NCI-H446 (cell line): ENCODE data around the gene SHBG.
"Not testable (repeated sequence)": the region's sequence is repeated elsewhere in the genome, so short reads cannot be mapped to it uniquely, and the experiment has no call there.

Experiments
- DNase-seq, 2 experiments: peaks; one replicate each; lab custom pipeline; 2025; lab: John Stamatoyannopoulos, UW

Gene SHBG, protein sequence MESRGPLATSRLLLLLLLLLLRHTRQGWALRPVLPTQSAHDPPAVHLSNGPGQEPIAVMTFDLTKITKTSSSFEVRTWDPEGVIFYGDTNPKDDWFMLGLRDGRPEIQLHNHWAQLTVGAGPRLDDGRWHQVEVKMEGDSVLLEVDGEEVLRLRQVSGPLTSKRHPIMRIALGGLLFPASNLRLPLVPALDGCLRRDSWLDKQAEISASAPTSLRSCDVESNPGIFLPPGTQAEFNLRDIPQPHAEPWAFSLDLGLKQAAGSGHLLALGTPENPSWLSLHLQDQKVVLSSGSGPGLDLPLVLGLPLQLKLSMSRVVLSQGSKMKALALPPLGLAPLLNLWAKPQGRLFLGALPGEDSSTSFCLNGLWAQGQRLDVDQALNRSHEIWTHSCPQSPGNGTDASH

DNA sequence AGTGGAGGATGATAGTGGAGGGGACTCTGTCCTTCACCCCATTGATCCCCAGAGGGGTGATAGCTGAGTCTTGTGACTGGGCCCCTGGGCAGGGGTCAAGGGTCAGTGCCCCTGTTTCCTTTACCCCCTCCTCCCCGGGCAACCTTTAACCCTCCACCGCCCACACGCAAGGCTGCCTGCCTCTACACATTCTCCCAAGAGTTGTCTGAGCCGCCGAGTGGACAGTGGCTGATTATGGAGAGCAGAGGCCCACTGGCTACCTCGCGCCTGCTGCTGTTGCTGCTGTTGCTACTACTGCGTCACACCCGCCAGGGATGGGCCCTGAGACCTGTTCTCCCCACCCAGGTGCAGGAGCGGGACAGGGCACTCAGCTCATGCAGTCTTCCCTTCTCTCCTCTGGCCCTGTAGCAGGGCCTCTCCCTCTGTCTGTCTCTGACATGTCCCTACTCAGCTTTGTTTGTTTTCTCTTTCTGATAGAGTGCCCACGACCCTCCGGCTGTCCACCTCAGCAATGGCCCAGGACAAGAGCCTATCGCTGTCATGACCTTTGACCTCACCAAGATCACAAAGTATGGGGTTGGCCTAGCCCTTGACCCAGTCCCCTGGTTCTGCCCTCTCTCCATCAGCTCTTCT, at the start of gene SHBG:
SHBG (plus strand) TSS at position 197 of the 633 bp plus-strand sequence; CDS start at position 235, 38 bp downstream.
- DNase-seq, result no peak

DNA sequence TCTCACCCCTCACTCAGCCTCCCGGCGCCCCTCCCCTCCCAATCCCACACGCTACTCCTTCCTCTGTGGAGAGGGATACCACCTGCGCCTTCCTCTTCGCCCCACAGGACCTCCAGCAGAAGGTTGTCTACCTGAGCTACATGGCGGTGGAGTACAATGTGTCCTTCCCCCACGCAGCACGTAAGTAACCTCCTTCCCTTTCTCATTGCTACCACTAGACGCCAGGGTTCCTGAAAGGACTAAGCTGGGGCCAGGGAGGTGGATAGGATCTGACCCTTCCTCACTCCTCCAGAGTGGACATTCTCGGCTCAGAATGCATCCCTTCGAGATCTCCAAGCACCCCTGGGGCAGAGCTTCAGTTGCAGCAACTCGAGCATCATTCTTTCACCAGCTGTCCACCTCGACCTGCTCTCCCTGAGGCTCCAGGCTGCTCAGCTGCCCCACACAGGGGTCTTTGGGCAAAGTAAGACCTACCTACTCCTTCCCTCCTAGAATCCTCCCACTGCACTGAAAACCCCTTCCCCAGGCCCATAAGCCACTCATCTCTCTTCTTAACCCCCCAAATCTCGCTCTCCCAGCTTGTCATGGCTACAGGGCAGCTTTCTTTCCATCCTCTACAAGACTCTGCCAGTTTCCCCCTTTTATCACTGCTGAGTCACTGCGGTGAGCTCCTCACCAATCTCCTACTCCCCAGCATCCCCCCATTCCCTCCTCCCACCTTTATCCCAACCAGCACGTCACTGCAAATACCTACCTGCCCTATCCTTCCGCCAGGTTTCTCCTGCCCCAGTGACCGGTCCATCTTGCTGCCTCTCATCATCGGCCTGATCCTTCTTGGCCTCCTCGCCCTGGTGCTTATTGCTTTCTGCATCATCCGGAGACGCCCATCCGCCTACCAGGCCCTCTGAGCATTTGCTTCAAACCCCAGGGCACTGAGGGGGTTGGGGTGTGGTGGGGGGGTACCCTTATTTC, 49.0 kb upstream of the SHBG start:
- no peak for DNase-seq

DNA sequence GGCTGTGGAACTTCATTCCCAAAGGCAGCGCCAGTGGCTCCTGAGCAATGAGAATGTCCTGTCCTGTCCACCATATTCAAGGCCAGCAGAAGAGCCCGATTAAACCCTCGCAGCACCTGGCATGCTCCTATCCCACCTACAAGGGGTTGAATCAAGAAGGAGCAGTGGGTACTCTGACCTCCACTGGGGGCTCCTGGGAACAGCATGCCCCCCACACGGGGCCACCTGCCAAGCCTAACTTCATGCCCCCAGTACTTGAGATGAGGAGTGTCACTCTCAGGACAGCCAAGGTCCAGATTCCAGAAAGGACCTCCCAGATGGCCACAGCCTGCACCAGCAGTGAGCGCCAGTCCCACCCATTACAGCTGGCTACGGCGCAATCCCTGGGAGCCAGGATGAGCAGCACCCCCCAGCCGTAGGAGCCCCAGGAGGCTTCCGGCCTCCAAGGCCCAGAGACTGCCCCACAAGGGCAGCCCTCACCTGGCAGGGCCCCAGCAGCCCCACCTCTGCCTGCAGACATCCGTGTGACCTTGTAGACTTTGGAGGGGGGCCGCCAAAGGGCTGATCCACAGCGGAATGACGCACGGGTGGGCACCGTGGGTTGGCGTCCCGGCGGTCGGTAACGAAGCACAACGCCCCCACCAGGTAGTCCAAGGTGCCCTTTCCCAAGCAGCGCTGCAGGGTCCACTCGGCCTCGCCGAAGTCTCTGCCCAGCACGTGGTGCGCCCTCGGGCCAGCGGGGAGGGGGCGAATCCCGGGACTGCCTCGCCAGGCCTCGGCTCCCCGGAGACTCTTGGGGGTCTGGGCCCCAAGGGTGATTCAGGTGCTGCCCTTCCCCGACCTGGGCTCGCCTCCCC, 47.3 kb upstream of the SHBG start:
- DNase-seq, result peak in 1 of 2 experiments; percentile 61

DNA sequence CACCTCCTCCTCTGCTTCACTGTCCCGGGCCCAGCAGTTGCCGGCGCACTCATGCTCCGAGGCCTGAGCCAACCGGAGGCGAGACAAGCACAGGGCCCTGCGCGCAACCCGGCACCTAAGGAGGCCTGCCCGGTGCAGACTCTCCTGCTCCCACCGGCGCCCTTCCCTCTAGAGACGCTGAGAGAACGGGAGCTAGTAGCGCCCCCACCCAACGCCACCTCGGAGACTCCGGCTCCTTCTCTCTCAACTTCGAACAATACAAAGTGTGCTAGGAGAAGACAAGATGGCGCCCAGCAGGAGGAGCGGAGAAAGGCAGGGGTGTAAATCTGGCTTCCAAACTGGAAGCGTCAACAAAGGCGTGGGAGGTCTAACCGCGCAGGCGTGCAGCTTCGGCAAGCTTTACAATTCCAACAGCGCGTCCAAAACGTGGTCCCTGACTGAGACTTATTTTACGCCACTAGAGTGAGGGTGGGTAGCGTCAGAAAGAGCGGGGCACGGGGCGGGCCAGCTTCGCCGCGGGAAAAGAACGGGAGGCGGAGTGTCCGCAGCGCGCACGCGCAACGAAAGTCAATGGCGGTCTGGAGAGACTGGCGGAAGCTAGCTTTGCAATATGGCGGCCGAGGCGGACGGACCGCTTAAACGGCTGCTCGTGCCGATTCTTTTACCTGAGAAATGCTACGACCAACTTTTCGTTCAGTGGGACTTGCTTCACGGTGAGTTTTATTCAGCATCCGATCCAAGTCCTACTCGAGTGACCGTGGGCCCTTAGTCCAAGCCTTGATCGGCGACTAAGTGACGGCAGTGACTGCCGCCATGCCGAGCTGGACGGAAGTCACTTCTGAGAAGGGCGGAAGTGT, 46.5 kb upstream of the SHBG start, which contains the start of gene MPDU1:
MPDU1 (plus strand) TSS at position 600 of the 857 bp plus-strand sequence; CDS start at position 611, 11 bp downstream.
- peak; percentile 96 to 98 for DNase-seq

DNA sequence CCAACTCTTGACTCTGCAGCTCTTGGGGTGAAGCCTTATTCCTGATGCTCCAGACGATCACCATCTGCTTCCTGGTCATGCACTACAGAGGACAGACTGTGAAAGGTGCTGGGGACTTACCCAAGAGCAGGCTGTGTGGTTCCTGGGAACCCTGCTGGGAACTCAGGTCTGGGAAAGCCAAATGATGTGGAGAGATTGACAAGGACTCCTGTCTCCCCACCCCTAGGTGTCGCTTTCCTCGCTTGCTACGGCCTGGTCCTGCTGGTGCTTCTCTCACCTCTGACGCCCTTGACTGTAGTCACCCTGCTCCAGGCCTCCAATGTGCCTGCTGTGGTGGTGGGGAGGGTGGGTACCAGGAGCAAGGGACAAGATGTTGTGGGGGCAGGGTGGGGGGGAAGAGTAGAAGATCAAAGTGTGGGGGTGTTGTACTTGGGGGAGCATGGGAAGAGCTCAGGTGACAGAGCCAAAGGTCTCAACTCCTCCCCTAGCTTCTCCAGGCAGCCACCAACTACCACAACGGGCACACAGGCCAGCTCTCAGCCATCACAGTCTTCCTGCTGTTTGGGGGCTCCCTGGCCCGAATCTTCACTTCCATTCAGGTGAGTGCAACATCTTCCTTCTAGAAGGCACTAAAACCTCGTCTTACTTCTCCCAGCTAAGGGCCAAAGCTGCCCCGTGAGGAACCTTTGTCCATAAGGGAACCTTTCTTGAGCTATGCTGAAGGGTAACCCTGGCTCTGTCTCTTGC, 43.1 kb upstream of the SHBG start:
- DNase-seq, result no peak

DNA sequence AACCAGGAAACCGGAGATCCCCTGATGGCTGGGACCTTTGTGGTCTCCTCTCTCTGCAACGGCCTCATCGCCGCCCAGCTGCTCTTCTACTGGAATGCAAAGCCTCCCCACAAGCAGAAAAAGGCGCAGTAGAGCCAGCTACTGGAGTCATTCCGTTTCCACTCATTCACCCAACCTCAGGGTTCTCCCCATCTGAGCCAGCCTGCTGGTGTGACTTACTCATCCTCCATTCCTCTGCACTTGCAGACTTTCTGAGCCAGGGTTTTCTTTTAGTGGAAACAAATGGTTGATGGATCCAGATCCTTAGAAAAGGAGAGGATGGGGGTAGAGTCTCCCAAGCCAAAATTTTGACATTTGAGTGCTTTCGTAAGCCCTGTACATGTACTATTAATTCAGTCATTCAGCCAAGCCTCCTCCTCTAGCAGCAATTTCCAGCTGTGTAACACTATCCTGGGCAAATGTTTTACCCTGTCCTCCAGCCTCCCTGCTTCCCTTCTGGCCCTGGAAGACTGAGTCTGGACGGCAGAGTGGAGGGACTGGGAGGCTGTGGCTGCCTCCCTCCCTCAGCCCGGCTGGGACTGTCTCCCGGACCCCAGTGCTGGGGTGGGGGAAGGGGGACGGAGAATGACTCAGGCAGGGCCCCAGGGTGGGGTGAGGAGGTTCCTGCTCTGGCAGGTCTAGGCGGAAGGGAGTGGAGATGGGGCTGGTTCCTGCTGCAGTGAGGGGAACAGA, 42.3 kb upstream of the SHBG start:
- no peak for DNase-seq

DNA sequence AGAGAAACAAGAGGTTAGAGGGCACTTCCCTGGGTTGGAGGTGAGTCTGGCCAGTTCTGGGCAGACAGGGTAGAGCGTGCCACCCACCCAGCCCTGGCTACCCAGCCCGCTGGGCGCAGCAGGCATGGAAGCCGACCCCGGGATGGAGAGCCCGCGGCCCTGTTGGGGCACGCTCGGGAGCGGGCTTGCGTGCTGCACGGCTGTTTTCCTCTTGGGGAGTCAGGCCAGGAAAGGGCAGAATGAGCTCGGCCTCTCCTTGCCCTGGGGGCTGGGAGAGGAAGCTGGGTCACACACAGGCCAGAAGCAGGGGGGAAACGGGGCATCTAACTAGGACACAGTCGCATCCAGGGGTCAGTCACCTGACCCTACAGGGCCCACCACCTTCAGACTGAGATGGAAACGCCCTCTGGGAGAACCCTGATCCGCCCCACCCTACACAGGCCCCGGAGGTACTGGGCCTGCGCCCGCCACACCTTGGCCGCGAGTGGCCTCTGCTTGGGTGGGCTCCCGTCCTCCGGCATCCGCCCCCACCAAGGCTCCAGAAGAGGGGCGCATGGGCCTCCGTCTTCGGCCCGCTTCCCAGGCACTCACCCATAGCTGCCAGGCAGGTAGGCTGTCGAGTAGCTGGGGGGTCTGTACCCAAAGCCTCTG, 41.3 kb upstream of the SHBG start:
- no peak for DNase-seq

DNA sequence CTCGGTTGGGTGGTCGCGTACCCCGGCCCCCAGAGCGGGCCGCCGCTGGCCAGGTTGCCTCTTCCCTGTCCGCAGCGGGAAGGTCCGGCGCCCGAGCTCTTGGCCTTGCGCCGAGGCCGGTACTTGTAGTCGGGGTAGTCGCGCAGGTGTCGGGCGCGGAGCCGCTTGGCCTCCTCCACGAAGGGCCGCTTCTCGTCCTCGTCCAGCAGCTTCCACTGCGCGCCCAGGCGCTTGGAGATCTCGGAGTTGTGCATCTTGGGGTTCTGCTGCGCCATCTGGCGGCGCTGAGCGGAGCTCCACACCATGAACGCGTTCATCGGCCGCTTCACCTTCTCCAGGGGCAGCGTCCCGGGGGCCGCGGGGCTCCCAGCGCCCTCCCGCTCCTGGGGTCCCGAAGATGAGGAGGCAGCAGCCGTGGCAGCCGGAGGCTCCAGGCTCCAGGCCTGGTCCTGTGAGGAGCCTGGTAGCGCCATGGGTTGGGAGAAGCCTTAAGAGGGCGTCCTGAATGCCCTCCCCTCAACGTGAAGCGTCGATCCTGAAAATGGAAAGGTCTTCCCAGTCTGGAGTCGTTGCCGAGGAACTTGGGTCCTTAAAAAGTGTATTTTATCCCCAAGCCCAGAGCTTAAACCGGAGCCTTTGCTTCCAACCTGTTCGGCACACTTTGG, 40.6 kb upstream of the SHBG start:
- DNase-seq, result no peak

DNA sequence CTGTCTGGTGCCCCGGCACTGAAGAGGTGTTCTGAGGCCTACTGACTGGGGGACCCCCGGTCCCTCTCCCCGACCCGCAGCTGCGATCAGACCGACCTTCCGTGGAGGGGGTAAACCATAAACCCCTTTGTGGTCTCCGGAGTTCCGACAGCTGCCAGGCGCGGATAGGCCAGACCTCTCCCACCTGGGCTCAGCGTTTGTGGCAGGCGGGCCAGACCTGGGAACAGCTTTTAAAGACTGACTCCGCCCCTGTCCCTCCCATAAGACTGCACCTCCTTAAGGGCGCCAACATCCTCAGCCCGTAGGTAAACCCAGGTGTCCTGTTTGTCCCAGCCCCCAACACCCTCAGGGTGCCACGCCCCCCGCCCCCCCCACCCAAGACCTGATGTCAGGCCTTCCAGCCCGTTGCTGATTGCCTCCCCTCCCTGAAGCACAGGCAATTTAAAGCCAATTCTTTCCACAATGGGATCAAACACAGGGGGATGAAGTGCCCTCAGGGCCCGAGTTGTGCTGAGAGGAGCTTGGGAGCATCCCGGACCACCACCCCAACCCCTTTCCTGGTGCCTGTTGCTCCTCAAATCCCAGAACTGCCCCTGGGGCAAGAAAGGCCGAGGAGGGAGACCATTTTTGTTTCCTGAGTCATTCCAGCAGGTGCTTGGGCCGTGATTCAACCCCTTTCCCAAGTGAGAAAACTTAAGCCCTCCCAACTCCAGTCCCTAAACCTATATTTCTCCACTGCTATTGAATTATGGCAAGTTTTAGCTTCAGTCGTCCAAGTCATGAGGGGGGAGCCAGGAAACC, 39.8 kb upstream of the SHBG start, which contains the start of gene SOX15:
SOX15 (minus strand) TSS at position 204 of the 801 bp plus-strand sequence. CDS start 418 bp downstream, outside the sequence.
- no peak for DNase-seq

DNA sequence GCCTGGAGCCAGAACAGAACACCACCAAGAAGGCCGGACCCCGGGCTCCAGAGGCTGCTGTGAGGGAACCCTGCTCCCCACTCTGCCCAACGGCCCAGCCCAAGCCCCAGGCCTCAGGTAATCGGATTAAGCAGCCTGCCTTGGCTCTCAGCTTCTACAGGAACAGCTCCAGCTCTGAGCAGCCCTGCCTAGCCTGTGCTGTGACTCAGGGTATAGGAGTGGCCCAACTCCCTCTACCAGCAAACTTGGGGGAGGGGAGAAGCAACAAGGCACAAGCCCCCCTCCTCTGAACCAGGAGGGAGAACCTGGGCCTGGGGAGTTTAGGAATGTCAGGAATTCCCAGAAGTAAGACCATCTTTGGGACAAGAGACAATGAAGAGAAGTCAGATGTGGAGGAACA, 39.2 kb upstream of the SHBG start:
- no peak for DNase-seq

DNA sequence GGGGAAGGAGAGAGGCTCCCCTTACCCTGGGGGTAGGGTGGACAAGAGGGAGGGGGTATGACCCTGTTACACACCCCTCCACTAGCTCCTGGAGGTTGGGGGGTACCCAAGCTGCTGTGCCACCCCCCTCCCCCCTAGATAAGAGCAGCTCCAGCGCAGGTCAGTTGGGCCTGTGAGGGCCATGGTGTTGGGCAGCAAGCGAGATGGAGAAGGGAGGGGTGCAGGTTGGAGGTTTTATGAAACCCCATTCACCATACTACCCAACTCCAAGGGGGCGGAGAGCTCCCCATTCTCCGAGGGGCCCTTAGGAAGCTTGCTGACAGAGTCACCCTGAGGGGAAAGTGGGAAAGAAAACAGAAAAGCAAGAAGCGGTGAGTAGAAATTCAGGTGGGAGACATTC, 38.3 kb upstream of the SHBG start:
- no peak for DNase-seq

DNA sequence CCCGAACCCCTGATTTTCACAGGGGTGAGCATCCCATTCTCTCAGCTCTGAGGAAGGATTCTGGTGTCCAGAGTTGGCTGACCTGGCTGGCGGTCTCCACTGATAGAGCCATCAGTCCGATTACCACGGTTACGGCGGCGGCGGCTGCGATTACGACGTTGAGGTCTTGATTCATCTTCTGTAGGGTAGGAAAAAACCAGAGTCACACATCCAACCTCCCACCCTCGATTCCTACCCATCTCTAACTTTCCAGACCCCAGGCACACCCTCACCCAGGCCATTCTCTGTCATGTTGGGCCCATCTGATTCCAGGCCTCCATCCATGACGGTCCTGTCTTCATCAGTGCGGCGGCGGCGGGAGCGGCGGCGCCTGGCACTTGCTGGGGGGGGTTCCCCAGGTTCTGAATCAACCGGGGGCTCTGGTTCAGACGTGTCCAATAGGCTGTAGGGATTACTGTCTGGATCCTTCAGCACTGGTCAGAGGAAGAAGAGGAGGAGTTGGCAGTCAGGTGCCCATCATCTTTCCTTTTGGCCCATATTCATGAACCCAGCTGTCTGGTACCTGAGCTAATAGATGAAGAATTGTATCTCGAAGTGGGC, 37.4 kb upstream of the SHBG start:
- no peak for DNase-seq

DNA sequence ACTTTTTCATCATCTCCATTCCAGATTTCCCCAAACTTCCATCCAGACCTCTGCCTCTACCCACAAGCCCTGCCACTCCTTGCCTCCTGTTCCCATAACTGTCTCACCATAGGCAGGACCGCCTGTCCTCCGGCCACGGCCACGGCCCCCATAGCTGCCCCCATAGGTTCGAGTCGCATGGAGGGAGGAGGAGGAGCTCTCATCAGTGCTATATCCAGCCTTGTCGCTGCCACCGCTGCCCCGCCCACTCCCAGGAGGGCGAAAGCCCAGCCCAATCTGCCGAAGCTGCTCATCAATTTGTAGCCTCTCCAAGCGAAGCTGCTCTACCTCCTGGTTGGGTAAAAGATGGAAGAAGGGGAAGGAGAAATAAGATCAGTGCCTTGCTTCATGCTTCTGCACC, 36.6 kb upstream of the SHBG start:
- no peak for DNase-seq

DNA sequence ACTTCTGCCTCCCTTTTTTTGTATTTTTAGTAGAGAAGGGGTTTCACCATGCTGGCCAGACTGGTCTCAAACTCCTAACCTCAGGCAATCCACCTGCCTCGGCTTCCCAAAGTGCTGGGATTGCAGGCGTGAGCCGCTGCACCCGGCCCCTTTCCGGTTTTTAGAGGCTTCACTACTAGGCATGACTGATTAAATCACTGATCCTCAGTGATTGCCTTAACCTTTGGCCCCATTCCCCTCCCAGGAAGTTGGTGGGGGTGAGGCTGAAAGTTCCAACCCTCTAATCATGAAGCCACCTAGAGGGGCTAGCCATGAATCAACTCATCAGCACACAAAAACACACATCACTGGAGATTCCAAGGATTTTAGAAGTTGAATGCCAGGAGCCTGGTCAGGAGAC, 32.4 kb upstream of the SHBG start:
- DNase-seq, result not testable (repeated sequence)

DNA sequence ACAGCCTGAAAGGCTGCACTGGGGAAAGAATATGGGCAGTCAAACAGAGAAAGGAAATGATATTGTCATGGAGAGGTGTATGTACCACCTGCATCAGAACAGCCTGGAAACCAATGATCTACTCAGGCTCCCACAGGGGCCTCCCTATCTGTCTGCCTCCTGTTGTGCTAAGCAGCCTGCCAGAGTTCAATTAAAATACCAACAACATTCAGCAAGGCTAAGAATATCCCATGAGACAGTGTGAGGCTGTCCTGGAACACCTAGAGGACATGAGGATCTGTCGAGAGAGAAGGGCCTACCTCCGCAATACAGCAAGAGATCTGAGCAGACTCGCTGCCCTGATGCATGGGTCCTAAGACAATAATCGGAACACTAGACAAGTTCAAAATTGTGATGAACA, 23.7 kb upstream of the SHBG start:
- DNase-seq, result no peak

DNA sequence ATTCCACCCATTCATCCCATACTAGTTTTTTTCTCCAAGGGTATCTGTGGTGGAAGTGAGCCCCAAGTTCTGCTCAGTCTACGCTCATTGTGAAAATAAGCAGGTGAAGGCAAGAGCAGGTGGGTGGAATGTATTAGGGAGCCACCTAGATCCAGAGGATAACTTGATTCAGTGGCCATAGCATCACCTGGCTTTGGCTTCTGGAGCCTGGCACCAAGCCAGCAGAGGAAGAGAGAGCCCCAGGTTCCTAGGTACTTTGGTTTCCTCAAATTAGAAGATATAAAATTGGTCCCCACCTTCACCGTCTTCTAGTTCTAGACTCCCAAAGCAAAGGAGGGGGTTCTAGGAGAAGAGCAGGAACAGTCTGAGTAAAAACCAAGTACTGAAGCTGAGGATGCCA, 19.3 kb upstream of the SHBG start:
- DNase-seq, result no peak
